Activated T-helper 9 cell treated with anti-CD3 and anti-CD28 coated beads, Interleukin-2, amount 50 U/mL, for 16 hours (primary cell): ENCODE data around the gene CCDC92B.
"Not testable (repeated sequence)": the region's sequence is repeated elsewhere in the genome, so short reads cannot be mapped to it uniquely, and the experiment has no call there.

Experiments used
- DNase-seq: peaks from one replicate; pipeline ENCODE4 v3.0.0-alpha.2; 2020; ENCODE audit warnings: low read depth

The CCDC92B gene

GRCh38 chr17:2749058-2749783 lies at the start of gene CCDC92B:
Gene CCDC92B (minus strand): TSS chr17:2749652. CDS start chr17:2735145, 14,507 bp downstream.
- no peak for DNase-seq

DNA sequence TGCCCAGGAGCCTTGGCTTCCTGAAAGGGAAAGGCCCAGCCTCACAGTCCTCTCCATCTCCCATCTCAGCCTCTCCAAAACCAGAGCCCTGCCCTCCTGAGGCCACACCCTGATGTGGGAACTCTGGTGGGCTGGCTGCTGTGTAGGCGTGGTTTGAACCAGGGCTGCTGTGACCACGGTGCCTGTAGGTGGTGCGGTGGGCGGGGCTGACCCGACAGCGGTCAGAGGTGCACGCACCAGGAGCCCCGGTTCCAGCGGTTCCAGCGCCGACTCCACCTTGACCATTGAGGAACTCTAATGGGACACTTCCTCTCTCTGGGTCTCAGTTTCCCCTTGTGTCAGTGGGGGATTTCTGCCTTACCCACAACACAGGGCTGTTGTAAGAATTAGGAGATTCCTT lies 49.2 kb upstream of the CCDC92B start:
- DNase-seq = no peak

DNA sequence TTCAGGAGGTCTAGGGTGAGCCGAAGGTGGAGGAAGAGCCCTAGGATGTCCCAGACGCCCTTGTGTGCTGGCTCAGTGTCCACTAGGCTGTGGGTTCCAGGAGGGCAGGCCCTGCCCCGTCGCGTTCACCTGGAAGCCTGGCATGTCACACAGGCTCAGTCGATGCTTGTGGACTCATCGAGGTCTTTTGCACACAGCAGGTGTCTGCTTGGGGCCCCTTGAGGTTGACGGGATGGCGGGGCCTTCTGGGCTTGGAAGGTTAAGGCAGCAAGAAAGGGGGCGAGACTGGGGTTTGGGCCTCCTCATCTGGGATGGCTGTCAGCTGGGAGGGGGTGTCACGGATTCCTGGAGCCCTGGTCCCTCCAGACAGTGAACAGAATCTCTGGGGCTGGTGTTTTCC lies 48.7 kb upstream of the CCDC92B start:
- no peak for DNase-seq

DNA sequence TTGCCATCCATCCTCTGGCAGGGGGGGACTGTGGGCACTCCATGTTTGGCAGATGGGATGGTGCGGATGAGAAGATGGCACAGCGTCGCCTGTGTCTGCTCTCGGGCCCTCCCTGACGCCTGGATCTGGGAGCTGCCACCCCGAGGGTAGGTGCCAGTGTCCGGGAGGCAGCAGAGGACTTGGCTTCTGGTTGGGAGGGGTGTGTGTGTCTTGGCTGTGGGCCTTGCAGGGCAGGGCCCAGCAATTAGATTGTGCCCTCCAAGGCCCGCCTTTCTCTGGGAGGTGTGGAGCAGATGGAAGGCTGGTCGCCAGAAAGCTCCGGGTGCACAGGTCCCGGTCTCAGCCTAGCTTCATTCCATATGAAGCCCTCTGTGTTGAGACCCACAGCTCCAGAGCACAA lies 48.2 kb upstream of the CCDC92B start:
- no peak for DNase-seq

DNA sequence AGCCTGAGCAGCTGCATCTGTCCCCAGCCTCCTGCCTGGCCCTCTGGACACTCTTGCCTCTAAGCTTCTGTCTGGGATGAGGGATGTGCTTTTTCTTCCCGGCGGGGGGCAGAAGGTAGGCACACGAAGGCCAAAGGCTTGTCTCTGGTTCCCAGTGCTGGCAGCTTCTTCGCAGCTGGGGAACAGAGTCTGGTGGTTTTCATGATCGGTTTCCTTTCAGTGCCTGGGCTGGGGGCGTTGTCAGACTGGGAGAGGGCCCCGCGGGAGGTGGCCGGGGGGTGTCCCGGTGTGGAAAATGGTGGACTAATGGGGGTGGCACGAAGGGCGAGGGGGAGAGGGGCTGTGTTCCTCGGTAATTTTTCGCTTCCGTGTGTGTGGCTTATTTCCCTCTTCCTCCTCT lies 47.8 kb upstream of the CCDC92B start:
- DNase-seq = no peak

DNA sequence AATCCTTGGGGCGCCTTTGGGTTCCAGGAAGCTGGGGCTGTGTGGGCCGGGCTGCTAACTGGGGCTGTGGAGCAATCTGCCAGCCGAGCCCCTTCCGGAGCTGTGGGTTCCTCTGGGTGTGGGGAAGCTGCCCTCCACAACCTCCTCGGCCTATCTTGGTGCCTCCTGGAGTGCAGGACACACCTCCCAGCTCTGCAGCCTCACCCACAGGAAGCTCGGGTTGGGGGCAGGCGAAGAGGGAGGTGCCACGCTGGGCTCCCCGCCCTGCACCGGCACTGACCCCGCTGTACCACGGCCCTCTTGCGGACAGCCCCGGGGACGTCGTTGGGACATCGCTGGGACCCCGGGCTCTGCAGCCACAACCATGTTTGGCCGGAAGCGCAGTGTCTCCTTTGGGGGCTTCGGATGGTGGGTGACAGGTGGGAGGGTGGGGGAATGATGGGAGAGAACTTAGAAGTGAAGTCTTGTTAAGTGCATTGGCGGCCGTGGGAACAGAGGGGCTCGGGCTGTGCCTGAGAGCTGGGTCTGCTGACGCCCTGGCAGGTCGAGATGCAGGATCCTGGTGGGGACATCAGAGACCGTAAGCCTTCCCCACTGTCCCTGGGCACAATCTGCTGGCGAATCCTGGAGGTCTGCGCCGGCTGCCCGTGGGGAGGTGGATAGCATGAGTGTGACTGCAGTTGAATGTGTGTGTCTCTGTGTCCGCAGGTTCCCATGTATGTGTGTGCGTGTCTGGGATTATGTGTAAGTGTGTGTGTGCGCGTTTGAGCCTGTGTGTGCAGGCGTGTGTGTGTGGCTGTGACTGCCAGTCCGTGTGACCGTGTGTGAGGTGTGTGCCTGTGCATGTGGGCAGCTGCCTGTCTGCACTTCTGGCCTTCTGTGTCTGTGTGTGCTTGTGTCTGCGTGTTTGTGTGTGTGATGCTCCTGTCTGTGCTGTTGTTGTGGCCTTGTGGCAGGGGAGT lies 47.0 kb upstream of the CCDC92B start, which contains the start of gene RAP1GAP2:
Gene RAP1GAP2 (plus strand): TSS at position 275 of the 962 bp plus-strand sequence. CDS start 90 bp downstream, at position 365.
- DNase-seq = peak; percentile 51

DNA sequence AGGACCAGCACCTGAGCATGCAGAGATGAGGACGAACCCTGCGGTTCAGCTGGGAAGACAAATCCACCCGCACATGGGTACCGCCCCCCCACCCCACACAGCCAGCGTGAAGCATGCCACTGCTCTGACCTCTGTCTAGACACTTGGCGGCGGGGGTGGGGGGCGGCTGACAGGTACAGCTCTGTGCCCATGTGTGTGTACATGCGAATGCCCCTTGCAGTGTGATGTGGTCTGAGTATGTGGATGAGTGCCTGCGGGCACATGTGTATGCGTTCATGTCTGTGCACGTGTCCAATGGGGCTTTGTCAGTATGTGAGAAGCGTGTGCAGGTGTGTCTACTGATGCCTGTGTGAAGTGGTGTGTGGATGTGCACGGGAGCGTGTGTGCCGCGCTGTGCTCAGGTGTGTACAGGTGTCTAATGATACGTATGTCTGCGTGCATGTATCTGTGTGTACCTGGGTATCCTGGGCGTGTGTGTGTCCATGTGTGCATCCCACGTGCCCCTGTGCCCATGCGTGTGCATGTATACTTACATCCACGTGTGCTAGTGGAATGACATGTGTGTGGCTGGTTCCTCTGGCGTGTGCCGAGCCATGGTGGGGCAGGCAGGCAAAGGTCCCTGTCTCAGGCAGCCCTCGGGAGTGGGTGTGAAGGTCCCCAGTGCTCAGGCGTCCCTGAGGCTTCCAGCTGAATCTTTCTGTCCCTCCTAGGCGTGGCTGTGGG lies 46.1 kb upstream of the CCDC92B start:
- no peak for DNase-seq

- no peak for DNase-seq
Observed at GRCh38 chr17:2794111-2794803, 44.8 kb upstream of the CCDC92B start.

- DNase-seq = peak; percentile 62
Observed at GRCh38 chr17:2792366-2793169, 43.1 kb upstream of the CCDC92B start.

GRCh38 chr17:2789700-2790099 lies 40.2 kb upstream of the CCDC92B start:
- no peak for DNase-seq

DNA sequence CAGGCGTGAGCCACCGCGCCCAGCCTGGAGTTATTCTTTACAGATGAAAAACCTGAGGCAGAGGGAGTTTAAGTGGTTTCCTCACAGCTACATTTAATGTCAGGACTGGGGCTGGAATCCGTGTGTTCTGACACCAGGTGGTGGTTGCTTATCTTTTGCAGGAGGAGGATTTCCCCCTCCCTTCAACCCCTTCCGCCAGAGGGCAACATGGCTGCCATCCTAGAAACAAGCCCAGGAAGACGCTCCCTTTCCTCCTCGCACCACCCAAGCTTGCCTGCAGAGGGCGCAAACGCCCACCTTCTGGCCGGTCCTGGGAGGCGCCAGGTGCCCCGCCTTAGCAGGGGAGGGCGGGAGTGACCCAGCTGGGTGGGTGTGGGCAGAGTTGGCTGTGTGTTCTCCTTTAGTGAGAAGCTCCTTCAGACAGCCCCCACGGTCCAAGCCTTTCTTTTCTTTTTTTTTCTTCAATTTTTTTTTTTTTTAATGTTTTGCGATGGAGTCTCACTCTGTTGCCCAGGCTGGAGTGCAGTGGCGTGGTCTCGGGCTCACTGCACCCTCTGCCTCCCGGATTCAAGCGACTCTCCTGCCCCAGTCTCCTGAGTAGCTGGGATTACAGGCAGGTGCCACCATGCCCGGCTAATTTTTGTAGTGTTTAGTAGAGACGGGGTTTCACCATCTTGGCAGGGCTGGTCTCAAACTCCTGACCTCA lies 36.9 kb upstream of the CCDC92B start:
- peak; percentile 83 for DNase-seq

DNA sequence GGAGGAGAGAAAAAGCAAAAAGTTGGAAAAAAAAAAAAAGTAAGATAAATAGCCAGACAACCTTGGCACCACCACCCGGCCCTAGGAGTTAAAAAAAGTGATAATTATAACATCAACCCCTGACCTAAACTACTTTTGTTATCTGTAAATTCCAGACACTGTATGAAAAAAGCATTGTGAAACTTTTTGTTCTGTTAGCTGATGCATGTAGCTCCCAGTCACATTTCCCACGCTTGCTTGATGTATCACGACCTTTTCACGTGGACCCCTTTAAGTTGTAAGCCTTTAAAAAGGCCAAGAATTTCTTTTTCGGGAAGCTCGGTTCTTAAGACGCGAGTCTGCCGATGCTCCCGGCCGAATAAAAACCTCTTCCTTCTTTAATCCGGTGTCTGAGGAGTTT lies 35.9 kb upstream of the CCDC92B start:
- DNase-seq = not testable (repeated sequence)

DNA sequence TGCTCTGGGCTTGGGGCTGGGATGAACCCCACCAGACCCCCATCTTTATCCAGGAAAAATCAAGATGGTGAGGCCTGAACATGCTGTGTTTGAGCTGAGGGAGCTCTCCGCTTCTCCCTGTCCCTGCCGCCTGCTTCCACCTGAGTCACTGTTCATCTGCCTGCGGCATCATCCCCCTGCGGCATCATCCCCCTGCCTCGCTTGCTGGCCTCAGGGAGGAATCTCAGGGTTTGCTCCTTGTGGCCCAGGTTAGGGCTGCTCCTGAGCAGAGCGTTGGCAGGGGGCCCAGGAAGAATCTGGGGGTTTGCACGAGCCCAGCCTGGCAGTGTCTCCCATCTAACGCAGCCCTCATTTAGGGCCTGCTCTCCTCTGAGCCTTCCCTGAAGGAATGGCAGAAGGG lies 35.4 kb upstream of the CCDC92B start:
- DNase-seq = no peak

DNA sequence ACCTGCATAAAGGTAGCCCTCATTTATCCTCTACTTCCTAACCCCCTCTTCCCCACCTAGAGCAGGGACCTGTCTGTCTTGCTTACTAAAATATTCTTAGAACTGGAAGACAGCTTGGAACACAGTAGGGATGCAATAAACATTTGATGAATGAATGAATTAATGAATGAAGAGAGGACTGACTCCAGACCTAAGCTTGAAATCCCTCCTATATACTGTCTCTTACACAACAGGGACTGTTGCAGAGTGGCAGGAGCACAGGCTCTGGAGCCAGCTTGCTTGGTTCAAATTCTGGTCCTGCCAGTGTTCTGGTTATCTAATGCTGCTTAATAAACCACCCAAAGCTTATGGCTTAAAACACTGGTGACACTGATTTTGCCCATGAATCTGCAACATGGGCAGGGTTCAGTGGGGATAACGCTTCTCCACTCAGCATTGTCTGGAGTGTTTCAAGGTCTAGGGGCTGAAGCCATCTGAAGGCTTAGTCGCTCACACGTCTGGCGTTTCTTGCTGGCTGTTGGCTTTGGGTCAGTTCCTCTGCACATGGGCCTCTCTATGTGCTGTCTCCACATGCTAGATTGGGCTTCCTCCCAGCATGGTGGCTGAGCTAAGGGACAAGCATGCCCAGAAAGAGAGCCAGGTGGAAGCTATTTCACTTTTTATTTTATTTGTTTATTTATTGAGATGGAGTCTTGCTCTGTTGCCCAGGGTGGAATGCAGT lies 34.0 kb upstream of the CCDC92B start:
- no peak for DNase-seq

GRCh38 chr17:2782055-2782454 lies 32.6 kb upstream of the CCDC92B start:
- DNase-seq = no peak

DNA sequence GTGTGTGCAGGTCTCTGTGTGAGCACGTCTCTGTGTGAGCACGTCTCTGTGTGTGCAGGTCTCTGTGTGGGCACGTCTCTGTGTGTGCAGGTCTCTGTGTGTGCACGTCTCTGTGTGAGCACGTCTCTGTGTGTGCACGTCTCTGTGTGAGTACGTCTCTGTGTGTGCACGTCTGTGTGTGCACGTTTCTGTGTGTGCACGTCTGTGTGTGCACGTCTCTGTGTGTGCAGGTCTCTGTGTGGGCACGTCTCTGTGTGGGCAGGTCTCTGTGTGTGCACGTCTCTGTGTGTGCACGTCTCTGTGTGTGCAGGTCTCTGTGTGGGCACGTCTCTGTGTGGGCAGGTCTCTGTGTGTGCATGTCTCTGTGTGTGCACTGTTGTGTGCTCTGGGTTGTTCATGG lies 32.1 kb upstream of the CCDC92B start:
- DNase-seq = not testable (repeated sequence)

DNA sequence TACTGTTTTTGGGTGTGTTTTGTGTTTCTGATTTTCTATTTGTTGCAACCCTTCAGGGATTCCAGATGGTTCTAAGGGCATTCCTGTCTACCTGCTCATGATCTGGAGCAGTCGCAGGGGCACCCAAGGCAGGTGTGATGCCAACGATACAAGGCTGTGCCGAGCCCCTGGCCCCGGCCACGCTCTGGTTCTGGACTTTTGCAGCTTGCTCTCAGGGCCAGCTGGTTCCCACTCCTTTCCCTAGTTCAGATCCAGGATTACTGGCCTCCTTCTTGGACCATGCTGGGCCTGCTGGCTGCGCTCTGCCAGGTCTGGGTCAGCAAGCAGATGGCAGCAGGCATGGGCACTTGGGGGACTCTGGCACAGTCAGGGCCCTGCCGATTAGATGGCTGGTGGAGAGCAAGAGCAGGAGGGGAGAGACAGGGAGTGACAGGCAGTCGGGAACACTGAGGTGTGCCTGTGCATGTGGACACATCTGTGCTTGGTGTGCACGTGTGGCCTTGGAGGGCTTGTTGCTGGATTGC lies 31.5 kb upstream of the CCDC92B start:
- DNase-seq = no peak

DNA sequence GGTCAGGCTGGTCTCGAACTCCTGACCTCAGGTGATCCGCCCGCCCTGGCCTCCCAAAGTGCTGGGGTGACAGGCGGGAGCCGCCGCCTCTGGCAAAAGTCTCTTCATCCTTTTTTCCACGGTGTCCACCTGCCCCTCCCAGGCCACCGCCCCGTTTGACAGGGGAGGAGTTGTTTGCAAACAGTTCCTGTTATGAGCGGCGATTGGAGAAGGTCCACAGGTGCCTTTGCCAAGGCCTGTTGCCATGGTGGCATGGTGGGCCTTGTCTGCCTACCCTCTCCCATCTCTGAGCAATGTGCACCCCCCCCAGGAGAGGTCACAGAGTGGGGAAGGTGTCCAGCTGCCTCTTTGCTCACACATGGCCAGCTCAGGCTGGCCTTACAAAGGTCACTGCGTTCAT lies 30.8 kb upstream of the CCDC92B start:
- DNase-seq = no peak

DNA sequence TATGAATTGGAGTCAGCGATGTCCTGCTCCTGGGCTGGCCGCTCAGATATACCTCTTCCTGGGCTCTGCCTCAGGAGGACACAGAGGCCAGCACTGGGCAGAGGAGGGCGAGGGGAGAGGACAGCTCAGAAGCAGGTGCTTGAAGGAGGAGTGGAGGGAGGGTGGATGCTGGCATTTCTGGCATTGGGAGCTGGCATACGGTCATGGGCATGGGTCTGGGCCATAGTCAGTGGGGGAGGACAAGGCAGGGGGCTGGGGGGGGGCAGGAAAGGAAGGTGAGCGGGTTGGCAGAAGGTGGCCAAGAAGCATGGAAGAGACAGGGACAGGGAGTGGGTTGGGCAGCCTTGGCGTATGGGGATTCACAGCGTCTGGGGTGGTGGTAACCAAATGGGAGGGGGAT lies 30.1 kb upstream of the CCDC92B start:
- no peak for DNase-seq
